Nephron (organoid): ENCODE results near the gene SERPINA1.

Source experiments
- H3K27ac Mint-ChIP-seq, 3 experiments: 2 replicates each; pipeline ENCODE4 v1.8.0; 2020; ENCODE audit warnings: mixed read lengths in 3 of 3, mild to moderate bottlenecking in 2 of 3, moderate library complexity in 1 of 3
- H3K27me3 Mint-ChIP-seq: 2 replicates; pipeline ENCODE4 v1.8.0; 2021; ENCODE audit warnings: low read depth, mild to moderate bottlenecking, moderate library complexity, mixed read lengths
- H3K36me3 Mint-ChIP-seq: 2 replicates; pipeline ENCODE4 v1.8.0; 2020; ENCODE audit warnings: low read depth, mixed read lengths
- H3K4me1 Mint-ChIP-seq: 2 replicates; pipeline ENCODE4 v1.8.0; 2020; ENCODE audit warnings: mixed read lengths
- H3K4me3 Mint-ChIP-seq, 3 experiments: 2 replicates each; pipeline ENCODE4 v1.8.0; 2020; ENCODE audit warnings: mild to moderate bottlenecking in 3 of 3, mixed read lengths in 3 of 3, moderate library complexity in 2 of 3
- H3K9me3 Mint-ChIP-seq: 2 replicates; pipeline ENCODE4 v1.8.0; 2020; ENCODE audit warnings: mixed read lengths
- TF ChIP-seq, protein P1 (sequence below), 3 experiments: fragments of 200-600 bp; sonication (generic); IDR thresholded peaks; one replicate each; pipeline ENCODE4 v1.5.0; 2021; ENCODE audit warnings: antibody characterized with exemption in 3 of 3; ENCODE audit not compliant: unreplicated experiment in 3 of 3

SERPINA1 gene

DNA sequence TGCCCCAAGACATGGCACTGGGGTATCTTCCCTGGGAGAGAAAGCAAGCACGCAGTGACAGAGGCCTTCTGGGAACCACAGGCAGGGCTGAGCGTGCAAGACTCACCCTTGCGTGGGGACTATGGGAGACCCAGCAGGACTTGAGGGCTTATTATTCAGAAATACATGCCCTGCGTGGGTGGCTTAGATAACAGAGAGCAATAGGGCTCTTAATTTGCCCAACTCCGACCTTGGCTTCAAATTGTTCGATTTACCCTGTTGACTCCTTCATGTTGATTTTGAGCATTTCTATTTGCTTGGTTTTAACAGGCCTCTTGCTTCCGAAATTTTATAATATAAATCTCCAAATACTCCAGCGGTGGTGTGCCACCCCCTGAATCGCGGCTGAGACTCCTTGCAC, 5.1 kb upstream of the SERPINA1 start:
- no peaks in the 10 kb centered on the region for H3K36me3 Mint-ChIP-seq
- no peaks in the 10 kb centered on the region for H3K9me3 Mint-ChIP-seq
- peaks cover 7% of the 10 kb centered on the region for H3K4me1 Mint-ChIP-seq
- H3K4me3 Mint-ChIP-seq, result no peak overlapping the region
- TF ChIP-seq, protein P1, sequence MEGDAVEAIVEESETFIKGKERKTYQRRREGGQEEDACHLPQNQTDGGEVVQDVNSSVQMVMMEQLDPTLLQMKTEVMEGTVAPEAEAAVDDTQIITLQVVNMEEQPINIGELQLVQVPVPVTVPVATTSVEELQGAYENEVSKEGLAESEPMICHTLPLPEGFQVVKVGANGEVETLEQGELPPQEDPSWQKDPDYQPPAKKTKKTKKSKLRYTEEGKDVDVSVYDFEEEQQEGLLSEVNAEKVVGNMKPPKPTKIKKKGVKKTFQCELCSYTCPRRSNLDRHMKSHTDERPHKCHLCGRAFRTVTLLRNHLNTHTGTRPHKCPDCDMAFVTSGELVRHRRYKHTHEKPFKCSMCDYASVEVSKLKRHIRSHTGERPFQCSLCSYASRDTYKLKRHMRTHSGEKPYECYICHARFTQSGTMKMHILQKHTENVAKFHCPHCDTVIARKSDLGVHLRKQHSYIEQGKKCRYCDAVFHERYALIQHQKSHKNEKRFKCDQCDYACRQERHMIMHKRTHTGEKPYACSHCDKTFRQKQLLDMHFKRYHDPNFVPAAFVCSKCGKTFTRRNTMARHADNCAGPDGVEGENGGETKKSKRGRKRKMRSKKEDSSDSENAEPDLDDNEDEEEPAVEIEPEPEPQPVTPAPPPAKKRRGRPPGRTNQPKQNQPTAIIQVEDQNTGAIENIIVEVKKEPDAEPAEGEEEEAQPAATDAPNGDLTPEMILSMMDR (IDR thresholded peaks at IDR 0.05; ENCODE audit: unreplicated experiment in 3 of 3), result no peak
- H3K27me3 Mint-ChIP-seq, result peaks cover 45% of the 10 kb centered on the region
- no peak overlapping the region for H3K27ac Mint-ChIP-seq

DNA sequence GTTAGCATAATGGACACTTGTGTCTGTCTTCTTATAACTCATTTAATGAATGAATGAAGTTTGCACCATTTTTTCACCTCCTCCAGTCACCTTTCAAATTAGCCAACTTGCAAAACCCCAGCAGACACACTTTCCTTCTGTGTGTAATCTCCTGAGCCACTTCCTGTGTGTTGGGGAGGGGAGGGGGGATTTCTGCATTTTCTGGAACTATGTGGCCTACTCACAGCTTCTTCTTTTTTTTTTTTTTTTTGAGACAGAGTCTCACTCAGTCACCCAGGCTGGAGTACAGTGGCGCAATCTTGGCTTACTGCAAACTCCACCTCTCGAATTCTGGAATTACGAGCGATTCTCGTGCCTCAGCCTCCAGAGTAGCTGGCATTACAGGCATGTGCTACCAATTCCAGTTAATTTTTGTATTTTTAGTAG, 4.1 kb upstream of the SERPINA1 start:
- Mint-ChIP-seq H3K27ac (no peak overlapping the region), H3K4me3 (no peak overlapping the region), H3K27me3 (peaks cover 39% of the 10 kb centered on the region), H3K9me3 (no peaks in the 10 kb centered on the region), H3K4me1 (no peaks in the 10 kb centered on the region), H3K36me3 (no peaks in the 10 kb centered on the region)
- TF ChIP-seq, protein P1 (IDR thresholded peaks at IDR 0.05; ENCODE audit: unreplicated experiment in 3 of 3), result no peak

DNA sequence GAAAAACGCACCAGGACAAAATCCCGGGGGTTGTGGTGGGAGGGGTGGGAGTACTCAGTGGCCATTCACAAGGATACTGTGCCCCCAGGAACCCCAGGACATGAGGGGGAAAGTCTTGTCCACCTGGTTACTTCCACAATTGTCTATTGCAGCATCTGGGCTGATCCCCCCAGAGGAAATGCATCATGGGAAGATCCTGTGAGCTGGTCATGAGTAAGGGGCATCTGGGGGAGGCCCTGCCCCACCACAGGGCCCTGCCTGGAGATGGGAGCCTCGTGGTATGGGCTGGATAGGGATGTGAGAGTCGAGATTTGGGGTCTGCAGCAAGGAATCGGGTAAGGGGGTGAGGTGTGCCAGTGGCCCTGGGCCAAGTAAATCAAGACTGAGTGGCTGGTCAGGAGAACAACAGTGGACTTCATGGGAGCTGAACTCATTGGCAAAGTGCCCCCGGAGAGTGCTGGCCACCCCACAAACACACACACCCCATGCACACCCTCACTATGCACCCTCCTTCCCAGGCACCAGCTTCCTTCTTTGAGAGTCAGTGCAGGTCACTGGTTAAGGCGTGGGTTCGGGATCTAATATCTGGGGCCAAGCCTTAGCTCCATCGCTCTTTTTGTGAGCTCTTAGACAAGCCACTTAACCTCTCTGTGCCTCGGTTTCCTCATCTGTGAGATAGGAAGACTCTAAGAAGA, 3.0 kb upstream of the SERPINA1 start:
- TF ChIP-seq, protein P1 (IDR thresholded peaks at IDR 0.05; ENCODE audit: unreplicated experiment in 3 of 3), result no peak
- no peak overlapping the region for H3K27ac Mint-ChIP-seq
- H3K4me3 Mint-ChIP-seq, result no peak overlapping the region
- peaks cover 34% of the 10 kb centered on the region for H3K27me3 Mint-ChIP-seq
- no peaks in the 10 kb centered on the region for H3K4me1 Mint-ChIP-seq
- H3K9me3 Mint-ChIP-seq, result no peaks in the 10 kb centered on the region
- H3K36me3 Mint-ChIP-seq, result no peaks in the 10 kb centered on the region

DNA sequence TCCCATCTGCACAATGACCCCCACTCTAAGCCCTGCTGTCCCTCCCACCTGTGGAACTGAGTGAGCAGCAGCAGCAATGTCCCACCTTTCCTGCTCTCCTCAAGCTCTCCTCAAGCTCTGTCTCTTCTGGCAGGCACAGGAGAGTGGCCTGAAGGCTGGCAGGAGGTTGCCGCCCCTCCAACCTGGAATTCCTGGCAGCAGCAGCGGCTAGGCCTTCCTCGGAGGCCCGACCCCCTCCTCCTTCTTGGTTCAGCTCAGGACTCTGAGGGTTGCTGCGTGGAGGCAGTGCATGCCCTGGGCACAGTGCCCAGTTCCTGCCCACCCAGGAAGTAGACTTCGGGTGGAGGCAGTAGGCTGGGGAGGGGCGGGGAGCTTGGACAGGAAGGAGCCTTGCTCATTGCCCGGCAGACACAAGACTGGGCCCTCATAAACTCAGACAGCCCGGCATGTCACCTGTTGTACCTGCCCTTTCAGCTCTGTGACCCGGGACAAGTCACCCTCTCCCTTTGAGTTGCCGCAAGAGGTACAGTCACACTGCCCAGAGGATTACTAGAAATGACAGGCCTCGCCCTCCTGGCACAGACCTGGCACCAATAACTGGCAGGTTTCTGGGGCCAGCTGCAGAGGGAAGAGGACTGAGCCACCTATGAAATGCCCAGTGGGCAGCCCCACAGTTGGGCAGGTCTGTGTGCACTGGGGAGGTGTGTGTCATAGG, 2.1 kb upstream of the SERPINA1 start:
- TF ChIP-seq, protein P1 (IDR thresholded peaks at IDR 0.05; ENCODE audit: unreplicated experiment in 3 of 3), result no peak
- no peaks in the 10 kb centered on the region for H3K4me1 Mint-ChIP-seq
- H3K27me3 Mint-ChIP-seq, result peaks cover 26% of the 10 kb centered on the region
- H3K4me3 Mint-ChIP-seq, result no peak overlapping the region
- H3K36me3 Mint-ChIP-seq, result no peaks in the 10 kb centered on the region
- H3K27ac Mint-ChIP-seq, result no peak overlapping the region
- no peaks in the 10 kb centered on the region for H3K9me3 Mint-ChIP-seq

DNA sequence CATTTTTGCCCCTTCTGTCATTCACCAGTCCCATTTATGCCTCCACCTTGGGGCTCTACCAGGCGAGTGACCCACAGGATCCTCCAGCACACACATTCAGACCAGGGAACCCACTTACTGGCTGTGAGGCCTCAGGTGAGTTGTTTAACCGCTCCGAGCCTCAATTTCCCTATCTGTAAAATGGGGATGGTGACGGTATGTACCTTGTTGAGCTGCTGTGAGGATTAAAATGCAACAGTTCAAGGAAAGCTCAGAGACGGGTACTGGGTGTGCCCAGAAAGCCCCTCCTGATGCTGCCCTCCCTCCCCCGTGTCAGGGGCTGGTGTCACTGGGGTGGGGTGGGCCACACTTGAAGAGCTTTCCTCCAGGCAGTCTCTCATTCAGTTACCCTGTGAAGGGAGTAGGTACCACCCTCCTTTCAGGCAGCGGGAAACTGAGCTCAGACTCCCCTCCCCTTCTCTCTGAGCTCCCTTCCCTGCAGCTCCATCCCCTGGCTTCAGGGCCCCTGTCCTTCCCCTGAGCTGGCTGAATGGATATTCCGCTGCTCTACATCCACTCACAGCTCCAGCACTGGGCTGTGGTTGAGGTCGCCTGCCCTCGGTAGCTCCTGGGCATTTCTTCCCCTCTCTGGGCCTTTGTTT, 1.4 kb upstream of the SERPINA1 start:
- Mint-ChIP-seq H3K27ac (no peak overlapping the region), H3K36me3 (no peaks in the 10 kb centered on the region), H3K4me3 (no peak overlapping the region), H3K27me3 (peaks cover 24% of the 10 kb centered on the region), H3K9me3 (no peaks in the 10 kb centered on the region), H3K4me1 (no peaks in the 10 kb centered on the region)
- TF ChIP-seq, protein P1 (IDR thresholded peaks at IDR 0.05; ENCODE audit: unreplicated experiment in 3 of 3), result no peak
